Lower lobe of right lung (tissue), 2 donors: Measurements from ENCODE around the gene PPP6R1. TPM values are rescaled to one million over a fixed set of nuclear protein-coding genes. Genes with fewer than 3 reads are reported as not detected.
A peak's percentile ranks its signal among the peaks of the same experiment; 100 is the strongest.

ENCODE experiments used
- ATAC-seq, 2 donors: fragments of 200-7000 bp; cut with Tn5 transposase; one replicate each; pipeline ENCODE4 v1.9.1; 2020 to 2022; ENCODE audit warnings: mild to moderate bottlenecking in 2 of 2, moderate library complexity in 2 of 2
- DNase-seq: peaks from one replicate; pipeline ENCODE4 v3.0.0-alpha.2; 2020
- H3K27ac ChIP-seq: fragments of 200-600 bp; one replicate; pipeline ENCODE4 v1.8.0; 2022
- H3K27me3 ChIP-seq: fragments of 200-600 bp; one replicate; pipeline ENCODE4 v1.8.0; 2022; ENCODE audit warnings: low read depth
- H3K36me3 ChIP-seq: fragments of 200-600 bp; one replicate; pipeline ENCODE4 v1.8.0; 2022; ENCODE audit warnings: mild to moderate bottlenecking
- H3K4me1 ChIP-seq: fragments of 200-600 bp; one replicate; pipeline ENCODE4 v1.8.0; 2022
- H3K4me3 ChIP-seq: fragments of 200-600 bp; one replicate; pipeline ENCODE4 v1.8.0; 2022; ENCODE audit warnings: mild to moderate bottlenecking
- H3K9me3 ChIP-seq: fragments of 200-600 bp; one replicate; pipeline ENCODE4 v1.8.0; 2022
- intact Hi-C: fragments of 100-400 bp; cut with DNase I; formaldehyde crosslinking; loops from one replicate; pipeline ENCODE4 v1.11.0; 2022
- total RNA-seq: library from RNA; stranded (reverse); fragmentation: NEBNext Ultra II Directional; extraction: Animal tissue kit (Norgen Biotek cat#: 25700); gene quantifications from one replicate; pipeline ENCODE4 v1.2.1, GENCODE V29; 2021
- TF ChIP-seq, protein P1 (sequence below): fragments of 200-600 bp; IDR thresholded peaks from one replicate; pipeline ENCODE4 v1.8.0; 2022; ENCODE audit warnings: antibody characterized with exemption, mild to moderate bottlenecking
- donor health status: DM: no; HTN: yes; CAD: no; lungs with severe emphysema.

Gene PPP6R1
- total RNA-seq, 1 donor from 2014 or later, result 69.1 TPM

DNA sequence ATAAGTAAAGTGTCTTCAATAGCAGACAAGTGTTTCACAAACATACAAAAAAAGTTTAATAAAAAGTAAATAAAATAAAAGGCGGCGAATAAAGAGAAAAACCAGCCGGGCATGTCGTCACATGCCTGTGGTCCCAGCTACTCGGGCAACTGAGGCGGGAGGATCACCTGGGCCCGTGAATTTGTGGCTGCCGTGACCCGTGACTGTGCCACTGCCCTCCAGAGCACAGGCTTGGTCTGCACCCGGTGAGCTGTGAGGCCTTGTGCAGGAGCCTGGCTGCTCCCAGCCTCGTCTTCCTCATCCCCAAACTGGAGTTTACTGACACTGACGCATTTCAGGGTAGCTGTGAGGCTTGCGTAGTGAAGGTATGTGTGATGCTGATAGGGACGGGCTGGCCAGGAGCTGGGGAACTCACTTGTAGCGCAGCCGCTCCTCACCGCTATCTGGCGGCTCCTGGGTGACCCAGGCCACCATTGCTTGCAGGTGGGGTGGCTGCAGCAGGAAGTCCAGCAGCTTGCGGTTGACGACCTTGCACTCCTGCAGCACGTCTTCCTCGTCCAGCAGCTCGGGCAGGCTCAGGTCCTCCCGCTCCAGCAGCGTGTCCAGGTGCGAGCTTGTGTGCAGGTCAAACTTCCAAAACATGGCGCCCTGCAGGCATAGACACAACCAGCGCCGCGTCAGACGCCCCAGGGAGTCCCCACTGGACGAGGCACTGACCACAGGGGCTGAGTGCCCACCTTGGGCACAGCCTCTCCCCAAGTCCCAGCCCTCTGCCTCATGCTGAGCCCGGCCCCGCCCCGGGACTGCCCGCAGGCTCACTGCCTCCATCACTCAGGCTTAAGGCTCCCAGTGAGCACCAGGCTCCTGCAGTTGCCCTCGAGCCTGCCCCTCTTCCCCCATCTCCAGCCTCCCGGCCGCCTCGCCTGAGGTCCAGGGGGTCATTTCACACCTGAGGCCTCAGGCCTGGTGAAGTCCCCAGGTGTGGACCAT lies 12.1 kb downstream of the PPP6R1 start:
- ATAC-seq, result no peak
- TF ChIP-seq, protein P1, sequence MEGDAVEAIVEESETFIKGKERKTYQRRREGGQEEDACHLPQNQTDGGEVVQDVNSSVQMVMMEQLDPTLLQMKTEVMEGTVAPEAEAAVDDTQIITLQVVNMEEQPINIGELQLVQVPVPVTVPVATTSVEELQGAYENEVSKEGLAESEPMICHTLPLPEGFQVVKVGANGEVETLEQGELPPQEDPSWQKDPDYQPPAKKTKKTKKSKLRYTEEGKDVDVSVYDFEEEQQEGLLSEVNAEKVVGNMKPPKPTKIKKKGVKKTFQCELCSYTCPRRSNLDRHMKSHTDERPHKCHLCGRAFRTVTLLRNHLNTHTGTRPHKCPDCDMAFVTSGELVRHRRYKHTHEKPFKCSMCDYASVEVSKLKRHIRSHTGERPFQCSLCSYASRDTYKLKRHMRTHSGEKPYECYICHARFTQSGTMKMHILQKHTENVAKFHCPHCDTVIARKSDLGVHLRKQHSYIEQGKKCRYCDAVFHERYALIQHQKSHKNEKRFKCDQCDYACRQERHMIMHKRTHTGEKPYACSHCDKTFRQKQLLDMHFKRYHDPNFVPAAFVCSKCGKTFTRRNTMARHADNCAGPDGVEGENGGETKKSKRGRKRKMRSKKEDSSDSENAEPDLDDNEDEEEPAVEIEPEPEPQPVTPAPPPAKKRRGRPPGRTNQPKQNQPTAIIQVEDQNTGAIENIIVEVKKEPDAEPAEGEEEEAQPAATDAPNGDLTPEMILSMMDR, result no peak
- intact Hi-C loops, result no loop called here
- peaks cover 41% of the 10 kb centered on the region for H3K4me1 ChIP-seq
- no peak for DNase-seq
- no peak overlapping the region for H3K4me3 ChIP-seq
- peak overlapping the region; percentile 18 for H3K27ac ChIP-seq
- no peaks in the 10 kb centered on the region for H3K9me3 ChIP-seq
- no peaks in the 10 kb centered on the region for H3K27me3 ChIP-seq
- H3K36me3 ChIP-seq, result peaks cover 54% of the 10 kb centered on the region

DNA sequence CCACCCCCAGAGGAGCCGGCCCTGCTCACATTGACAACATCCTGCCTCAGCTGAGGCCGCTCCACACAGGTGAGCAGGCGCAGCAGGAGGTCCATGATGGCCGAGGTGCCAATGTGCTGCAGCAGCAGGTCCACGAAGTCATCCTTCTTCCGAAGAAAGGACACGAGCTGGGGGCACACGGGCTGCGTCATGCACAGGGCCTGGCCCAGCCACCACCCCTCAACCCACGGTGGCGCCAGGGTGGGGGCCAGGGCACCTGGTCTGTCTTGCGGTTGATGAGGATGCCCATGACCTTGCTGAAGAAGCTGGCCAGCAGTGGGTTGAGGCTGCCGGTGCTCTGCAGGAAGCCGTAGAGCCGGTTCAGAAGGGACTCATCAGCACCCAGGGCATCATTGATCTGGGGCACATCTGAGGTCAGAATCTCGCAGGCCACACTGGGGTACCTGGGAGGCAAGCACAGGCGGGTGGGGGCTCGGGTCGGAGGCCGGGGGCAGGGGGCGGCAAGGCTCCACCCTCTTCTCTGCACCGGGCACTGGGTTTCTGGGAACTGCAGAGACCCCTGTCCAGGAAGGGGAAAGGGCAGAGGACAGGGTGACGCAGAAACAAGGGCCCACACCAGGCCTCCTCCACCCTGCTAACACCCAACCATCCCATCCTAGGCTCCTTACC lies 13.4 kb downstream of the PPP6R1 start:
- no peak for DNase-seq
- Histone ChIP-seq H3K9me3 (no peaks in the 10 kb centered on the region), H3K36me3 (peaks cover 66% of the 10 kb centered on the region), H3K4me1 (peaks cover 28% of the 10 kb centered on the region), H3K27me3 (no peaks in the 10 kb centered on the region), H3K4me3 (no peak overlapping the region), H3K27ac (no peak overlapping the region)
- TF ChIP-seq, protein P1, result no peak
- intact Hi-C loops, result no loop called here
- no peak for ATAC-seq

DNA sequence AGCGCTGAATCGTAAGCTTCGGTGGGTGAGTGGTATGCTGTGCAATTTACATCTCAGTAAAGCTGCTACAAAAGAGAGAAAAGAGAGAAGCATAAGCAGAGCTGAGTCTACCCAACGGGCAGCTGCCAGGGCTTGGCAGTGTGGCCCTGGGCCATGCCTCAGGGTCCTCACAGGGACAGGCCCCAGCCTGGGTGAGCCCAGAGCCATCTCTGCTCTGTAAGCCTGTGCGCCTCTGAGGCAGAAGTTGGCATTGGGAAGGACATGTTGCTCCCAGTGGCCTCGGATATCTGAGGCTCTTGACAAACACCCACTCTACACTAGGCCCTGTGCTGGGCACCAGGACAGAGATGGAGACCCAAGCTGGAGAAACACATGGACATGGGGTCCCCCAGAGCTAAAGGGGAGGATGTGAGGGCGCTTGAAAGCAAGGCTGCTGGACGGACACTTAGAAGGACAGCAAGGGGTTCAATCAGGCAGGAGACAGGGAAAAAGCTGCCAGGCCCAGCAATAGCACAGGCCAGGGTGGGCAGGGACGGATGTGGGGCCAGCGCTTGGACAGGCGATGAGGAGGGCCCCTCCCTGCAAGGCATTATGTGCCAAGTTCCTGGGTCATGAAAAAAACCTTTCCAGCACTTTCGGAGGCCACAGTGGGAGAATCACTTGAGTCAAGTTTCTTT lies 14.7 kb downstream of the PPP6R1 start:
- Histone ChIP-seq H3K36me3 (peaks cover 77% of the 10 kb centered on the region), H3K4me3 (no peak overlapping the region), H3K9me3 (no peaks in the 10 kb centered on the region), H3K4me1 (peaks cover 21% of the 10 kb centered on the region), H3K27me3 (no peaks in the 10 kb centered on the region), H3K27ac (no peak overlapping the region)
- intact Hi-C loops, result no loop called here
- TF ChIP-seq, protein P1, result no peak
- DNase-seq (no peak), ATAC-seq (no peak)

DNA sequence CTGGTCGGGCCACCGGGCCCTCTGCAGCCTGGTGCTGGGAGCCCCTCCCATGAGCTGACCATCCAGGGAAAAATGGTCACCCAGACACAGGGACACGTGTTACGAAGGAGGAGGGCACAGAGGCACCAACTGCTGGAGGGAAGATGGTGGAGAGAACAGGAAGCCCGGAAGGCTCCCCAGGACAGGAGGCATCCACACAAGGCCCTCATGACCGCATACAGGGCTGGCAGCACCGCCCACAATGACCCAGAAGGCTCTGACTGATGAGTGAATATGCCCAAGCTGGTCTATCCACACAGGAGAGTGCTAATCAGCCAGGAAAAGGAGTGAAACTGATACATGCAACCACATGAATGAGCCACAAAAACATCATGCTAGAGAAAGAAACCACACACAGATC lies 16.3 kb downstream of the PPP6R1 start:
- TF ChIP-seq, protein P1, result no peak
- Histone ChIP-seq H3K4me1 (peaks cover 5% of the 10 kb centered on the region), H3K9me3 (no peaks in the 10 kb centered on the region), H3K36me3 (peaks cover 94% of the 10 kb centered on the region), H3K4me3 (no peak overlapping the region), H3K27me3 (no peaks in the 10 kb centered on the region), H3K27ac (no peak overlapping the region)
- no peak for DNase-seq
- no peak for ATAC-seq
- intact Hi-C loops, result no loop called here

DNA sequence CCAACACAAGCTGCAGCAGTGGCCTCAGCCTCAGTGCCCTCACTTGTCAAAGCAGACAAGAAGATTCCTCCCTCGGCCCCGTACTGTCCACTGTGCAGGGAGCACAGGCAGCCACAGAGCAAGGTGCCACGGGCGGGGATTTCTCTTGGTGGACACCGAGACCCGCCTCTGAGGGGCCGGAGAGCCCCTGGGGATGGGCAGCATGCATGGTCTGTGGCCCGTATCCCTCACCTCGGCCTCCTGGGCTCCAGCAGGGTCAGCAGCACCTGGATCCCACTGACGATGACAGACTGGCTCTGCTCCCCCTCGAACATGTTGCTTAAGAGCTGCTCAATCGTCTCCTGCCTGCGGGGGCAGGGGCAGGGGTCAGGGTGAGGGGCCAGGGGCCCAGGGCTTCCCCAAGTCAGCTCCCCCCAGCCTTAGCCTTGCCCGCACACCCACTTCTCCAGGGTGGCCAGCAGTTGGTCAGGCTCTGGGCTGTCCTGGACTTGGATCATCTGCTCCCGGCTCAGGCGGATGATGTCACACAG lies 16.8 kb downstream of the PPP6R1 start:
- H3K4me1 ChIP-seq, result no peaks in the 10 kb centered on the region

More for the DNA sequence above, 16.8 kb downstream of the PPP6R1 start:
- TF ChIP-seq, protein P1, result no peak
- DNase-seq, result no peak
- H3K9me3 ChIP-seq, result no peaks in the 10 kb centered on the region
- H3K4me3 ChIP-seq, result no peak overlapping the region
- H3K27me3 ChIP-seq, result no peaks in the 10 kb centered on the region
- intact Hi-C loops, result no loop called here
- H3K27ac ChIP-seq, result no peak overlapping the region
- peaks cover 98% of the 10 kb centered on the region for H3K36me3 ChIP-seq
- ATAC-seq, result no peak
